Myocyte (in vitro differentiated cells): Measurements from ENCODE around the gene CFAP298. TPM values are rescaled to one million over a fixed set of nuclear protein-coding genes. Genes with fewer than 3 reads are reported as not detected.

ENCODE experiments used
- DNase-seq: peaks from one replicate; pipeline ENCODE4 v3.0.0-alpha.2; 2012; ENCODE audit warnings: low read depth
- total RNA-seq: library from RNA; depleted of rRNA; stranded (reverse); fragments of >200 nt; gene quantifications from 2 replicates; pipeline ENCODE4 v1.2.3, GENCODE V29; 2014

The CFAP298 gene
- total RNA-seq, 1 donor from 2014 or later, result 71.4 TPM

DNA sequence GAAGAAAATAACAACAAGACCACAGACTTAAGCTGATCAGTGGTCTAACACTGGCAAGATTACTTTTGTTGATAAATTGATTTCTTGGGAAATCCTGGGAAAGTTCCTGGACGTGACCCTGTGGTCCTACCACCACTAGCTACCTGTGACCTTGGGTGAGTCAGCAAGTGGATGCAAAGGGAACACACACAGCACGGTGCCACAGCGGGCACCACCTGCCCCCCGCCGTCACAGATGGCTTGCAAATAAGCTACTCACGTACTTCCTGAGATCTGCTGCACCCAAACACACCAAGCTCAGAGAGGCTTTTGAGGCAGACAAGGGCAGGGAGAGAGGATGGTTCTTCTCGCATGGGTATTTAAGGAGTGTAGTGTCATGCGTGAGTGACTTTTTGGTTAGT is 12.7 kb downstream of the CFAP298 start:
- no peak for DNase-seq

DNA sequence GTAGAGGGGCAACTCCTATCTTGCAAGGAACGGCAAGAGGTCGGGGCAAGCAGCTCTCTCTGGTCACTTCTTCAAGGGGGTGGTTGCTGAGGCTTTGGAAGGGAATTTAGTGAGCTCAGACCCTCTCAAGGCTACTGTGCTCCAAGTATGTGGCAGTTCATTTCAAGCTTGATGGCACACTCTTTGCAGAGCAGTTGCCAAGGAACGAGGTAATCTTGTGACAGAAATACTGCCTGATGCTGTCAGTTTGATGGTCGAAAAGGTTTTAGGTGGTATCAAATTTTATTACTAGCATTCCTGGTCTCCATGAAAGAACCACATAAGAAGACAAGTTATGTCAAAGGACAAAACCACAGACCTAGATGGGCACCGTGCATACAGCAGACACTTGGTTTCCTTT is 13.1 kb downstream of the CFAP298 start:
- DNase-seq, result peak; percentile 31

DNA sequence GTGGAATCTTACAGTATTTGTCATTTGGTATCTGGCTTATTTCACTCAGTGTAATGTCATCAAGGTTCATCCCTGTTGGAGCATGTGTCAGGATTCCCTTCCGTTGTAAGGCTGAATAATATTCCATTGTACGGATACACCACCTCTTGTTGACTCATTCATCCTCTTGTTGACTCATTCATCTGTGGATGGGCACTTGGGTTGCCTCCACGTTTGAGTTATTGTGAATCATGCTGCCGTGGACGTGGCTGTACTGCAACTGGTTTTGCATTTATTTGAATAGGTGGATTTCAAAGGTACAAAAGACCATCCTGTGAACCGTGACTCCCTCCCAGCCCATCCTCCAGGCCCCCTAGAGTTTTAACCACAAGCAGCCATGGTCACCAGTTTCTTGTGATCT is 15.0 kb downstream of the CFAP298 start:
- DNase-seq, result peak; percentile 30

DNA sequence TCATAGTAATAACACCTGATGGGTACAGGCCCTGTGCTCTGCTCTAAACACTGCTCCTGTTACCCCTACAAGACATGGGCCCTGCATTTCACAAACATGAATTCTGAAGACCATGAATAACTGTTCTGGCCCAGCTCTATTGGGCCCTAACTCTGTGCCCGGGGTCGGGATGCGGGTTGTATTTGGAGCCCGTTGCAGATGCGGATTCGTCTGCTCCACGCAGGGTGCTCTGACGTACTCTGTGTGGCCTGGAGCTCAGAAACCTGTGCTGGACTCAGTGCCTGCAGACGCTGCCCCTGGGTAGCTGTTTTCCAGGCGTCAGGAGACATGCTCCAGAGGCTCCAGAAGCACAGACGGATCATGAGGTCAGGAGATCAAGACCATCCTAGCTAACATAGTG is 16.7 kb downstream of the CFAP298 start:
- DNase-seq, result no peak

DNA sequence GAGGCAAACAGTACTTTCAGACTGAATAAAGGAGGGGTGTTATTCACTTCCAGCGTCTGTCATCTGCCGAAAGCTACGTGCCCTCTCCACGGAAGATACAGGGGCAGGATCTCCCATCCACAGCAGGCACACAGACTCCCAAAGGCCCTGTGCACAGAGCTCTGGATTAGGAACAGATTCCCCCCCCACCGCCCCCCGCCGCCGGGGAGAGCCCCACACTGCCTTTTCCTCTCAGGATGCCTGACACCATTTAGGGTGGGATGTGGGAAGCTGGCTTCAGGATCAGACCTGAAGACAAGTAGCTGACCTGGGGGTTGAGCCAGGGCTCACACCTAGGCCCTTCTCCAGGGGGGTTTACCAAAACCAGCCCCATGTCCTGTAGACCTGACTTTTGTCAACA is 18.5 kb downstream of the CFAP298 start:
- no peak for DNase-seq

DNA sequence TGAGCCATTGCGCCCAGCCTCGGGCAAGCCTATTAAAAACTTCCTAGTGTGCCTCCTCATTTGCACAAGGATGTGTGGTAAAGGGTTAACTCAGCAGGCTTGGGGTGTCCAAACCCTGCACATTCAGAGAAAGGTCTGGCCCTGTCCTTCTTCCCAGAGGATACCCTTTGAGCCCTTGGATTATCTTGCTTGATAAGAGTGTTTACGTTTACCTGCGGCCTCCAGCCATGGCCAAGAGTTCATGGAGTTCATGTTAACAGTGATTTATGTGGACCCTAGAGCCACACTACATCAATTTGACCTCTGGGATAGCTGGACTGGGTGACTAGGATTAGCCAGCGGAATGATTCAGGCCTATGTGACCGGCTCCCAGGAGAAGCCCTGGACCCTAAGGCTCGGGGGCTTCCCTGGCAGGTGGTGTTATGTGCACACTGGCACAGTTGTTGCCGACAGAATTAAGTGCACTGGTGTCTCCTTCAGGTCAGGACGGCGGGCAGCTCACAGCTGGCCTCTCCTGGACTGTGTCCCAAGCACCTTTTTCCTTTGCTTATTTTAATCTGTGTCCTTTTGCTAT is 19.2 kb downstream of the CFAP298 start:
- no peak for DNase-seq

DNA sequence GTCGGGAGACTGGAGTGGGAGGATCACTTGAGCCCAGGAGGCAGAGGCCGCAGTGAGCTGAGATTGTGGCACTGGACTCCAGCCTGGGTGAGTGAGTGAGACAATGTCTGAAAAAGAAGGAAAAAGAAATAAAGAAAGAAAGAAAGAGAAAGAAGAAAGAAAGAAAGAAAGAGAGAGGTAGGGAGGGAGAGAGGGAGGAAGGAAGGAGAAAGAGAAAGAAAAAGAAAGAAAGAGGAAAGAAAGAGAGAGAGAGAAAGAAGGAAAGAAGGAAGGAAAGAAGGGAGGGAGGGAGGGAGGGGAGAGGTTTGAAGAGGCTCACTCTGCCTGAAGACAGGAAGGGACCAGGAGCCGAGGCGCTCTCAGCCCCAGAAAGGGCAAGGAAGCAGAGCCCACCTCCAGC is 22.0 kb downstream of the CFAP298 start:
- DNase-seq, result no peak

DNA sequence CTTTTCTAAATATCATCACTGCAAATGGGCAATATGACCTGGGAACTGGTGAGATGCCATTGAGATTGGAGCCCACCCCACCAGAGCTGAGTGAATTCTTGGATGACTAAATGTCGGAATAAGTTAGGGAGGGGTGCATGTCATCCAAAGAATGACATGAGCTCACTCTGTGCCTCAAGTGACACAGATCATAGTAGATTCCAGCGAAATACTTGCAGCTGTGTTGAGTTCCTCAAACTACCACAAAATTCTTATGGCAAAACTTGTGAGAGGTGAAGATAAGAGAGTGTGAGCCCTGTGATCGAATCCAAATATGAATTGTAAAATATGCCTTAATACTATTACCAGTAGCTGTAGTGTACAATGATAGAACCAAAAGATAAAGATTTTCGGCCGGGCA is 24.5 kb downstream of the CFAP298 start:
- peak; percentile 40 for DNase-seq

DNA sequence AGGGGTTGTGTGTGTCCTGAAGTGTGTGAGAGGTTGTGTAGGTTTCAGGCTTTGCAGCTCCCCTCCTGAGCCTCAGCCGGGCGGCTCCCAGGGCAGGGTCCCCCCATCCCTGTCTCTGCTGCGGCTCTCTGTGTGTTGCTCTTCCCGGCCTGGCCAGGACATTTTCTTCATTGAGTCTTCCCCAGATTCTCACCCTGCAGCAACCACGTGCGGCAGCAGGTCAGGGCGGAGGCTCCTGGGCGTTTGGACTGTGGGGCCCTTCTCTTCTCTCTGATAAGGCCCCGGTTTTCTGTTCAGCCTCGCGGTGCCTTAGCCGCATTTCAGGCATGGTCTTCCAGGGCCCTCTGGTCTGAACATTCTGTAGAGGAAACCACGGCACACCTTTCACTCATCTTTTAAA is 25.1 kb downstream of the CFAP298 start:
- no peak for DNase-seq

DNA sequence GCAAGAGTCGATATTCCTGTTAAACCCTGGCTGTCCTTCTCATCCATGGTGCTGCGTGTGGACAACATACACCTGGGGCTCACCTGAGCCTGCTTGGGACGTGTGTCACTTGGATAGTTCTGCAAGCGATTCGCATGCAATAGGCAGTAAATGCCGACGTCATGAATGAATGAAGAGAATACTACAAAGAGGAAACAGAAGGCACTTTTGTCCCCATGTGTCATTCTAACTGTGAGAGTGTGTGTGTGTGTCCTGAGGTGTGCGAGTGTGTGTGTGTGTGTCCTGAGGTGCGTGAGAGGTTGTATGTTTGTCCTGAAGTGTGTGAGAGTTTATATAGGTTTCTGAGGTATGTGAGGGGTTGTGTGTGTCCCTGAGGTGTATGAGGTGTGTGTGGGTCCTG is 26.2 kb downstream of the CFAP298 start:
- DNase-seq, result no peak

DNA sequence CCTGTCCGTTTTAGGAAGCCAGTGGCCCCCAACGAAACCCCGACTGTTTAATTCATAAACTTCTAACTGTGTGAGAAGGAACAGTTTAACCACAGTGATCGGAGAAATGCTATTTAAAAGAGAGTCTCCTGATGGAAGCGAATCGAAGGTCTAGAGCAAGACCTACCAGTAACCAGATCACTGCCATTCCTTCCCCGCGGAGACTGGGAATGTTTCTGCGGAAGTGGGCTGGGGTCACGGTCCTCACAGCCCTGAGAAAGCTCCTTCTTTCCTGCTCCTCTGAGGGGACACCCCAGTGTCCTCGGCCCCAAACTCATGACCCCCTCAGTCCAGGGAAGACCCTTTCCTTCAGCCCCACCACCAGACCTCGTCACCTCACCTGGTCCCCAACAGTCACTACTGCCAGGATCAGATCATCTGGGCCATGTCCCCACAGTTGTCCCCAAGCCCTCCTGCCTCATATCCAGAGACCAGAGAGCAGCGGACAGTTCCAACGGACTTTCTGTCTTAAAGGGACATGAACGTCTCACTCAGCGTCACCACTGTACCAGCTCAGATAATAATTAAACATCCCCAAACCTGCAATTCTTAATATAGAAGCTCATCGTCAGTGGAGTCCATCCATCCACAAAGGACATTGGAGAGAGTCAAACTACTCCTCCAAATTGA is 27.0 kb downstream of the CFAP298 start, which contains the start of gene TCP10L:
Gene TCP10L (minus strand): TSS at position 482 of the 669 bp plus-strand sequence. CDS start 1,219 bp downstream, outside the sequence.
- no peak for DNase-seq

DNA sequence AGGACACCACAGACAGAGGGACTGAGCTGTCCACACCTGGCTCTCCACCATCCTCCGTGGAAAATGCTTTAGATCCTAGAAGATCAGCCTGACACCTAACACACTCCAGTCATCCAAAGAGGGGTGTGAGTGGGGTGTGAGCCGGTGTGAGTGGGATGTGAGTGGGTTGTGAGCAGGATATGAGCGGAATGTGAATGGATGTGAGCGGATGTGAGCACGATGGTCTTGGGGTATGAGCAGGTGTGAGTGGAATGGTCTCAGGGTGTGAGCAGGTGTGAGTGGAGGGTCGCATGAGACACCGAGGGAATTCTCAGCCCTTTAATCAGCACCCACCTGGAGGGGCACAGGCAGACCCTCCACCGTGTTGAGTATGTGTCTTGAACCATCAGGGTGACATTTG is 27.7 kb downstream of the CFAP298 start:
- DNase-seq, result no peak

DNA sequence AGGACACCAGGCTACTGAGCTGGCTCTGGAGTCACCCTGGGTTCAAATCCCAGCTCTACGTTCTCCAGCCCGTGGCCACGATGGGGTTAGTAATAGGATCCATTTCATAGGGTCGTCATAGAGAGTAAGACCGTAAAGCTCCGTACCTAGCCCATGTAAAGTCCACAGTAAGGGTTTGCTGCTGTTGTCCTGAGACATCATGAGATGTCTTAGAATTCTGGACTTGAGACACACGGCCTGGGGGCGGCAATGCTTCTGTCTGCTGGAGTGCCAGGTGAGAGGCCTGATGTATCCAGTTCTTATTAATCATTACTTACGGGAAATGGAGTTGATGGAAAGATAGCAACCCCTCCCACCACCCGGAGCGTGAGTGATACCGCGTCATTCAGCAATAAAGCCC is 30.4 kb downstream of the CFAP298 start:
- no peak for DNase-seq

DNA sequence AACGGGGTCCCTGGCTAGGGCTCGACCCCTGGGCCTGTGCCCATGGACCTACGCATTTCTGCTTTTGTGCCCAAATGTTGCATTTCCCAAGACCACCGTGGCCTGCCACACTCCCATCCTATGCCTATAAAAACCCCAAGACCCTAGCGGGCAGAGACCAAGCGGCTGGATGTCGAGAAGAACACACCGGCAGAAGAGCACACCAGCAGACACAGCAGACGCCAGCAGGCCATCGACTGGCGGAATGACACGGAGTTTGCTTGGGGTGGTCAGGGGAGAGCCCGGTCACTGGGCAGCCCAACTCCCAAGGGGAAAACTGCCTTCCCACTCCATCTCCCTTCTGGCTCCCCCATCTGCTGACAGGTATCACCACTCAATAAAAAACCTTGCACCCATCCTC is 31.2 kb downstream of the CFAP298 start:
- no peak for DNase-seq

DNA sequence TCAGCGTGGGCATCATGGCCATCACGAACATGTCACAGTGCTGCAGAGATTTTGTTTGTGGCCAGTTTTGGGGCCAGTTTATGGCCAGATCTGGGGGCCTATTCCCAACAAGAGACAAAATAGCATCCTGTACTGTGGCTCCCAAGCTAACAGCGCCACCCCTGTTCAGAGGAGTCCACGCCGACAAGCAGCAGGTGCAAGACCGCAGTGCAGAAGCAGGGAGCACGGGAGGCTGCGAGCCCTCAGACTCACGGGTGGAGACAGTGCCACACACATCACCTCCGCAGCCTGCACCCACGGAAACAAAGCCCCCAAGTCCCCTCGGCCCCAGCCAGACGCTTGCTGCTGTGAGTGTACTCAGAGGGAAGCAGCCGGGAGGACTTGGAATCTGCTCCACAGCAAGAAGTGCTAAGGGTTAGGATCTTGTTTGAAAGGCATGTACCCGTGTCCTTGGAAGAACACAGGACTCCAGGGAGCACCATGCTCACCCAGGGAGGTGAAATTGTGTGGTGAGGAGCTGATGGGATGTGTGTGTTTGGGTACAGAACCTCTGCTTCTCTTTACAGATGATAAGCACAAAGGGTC is 34.0 kb downstream of the CFAP298 start:
- DNase-seq, result peak; percentile 25

DNA sequence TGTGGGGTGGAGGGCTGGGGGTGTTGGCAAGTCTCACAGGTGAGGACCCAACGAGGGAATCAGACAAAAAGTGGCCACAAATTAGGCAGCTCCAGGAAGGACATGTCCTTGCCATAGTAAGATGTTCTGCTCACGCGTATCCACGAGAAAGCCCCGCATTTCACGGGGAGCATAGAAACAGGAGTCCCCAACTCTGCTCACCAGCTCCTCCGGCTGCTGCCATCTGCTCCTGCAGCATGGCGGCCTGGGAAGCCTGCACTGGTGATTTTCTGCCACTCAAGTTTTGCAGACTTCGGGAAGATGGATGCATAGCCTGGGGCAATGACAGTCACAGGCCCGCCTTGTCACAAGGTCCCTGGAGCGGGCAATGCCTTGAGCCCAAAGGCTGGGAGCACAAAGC is 36.2 kb downstream of the CFAP298 start:
- no peak for DNase-seq

DNA sequence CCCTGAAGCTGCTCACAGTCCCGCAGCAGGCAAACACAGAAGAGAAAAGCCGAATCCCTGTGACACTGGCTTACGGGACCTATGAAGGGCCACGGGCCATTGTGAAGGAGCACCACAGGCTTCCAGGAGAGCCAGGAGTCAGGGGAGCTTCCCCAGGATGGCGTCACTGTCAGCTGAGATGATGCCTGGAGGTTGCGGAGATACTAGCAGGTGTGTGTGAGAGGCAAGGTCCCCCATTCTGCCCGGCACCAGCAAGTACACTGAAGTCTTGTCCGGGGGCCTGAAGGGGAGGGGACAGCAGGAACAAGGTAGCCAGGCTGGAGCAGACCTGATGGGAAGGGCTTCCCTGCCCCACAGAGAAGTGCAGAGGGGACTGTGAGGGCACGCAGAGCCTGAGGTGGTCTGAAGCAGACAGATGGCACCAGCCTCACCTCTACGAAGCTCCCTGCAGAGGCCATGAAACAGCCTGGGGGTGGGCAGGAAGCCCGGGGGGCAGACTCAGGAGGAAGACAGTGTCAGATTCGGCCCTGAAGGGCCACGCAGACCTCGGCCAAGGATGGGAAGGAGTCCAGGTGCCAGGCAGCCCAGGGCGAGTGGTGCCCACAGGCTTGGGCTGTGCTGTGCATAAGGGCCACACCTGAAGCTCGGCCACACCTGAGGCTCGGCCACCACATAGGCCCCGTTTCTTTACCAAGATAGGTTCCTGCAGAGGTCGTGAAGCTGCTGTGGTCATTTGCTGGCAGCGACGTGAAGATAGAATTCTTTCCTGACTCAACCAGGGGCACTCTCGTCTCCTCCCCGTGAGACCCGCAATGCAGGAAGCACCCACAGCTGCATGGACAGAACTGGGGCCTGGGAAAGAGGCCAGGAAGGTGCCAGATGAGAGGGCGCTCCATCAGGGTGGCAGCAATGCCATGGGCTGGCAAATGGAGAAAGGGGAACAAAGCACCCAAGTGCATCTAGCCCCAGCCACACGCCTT is 36.9 kb downstream of the CFAP298 start:
- DNase-seq, result no peak

DNA sequence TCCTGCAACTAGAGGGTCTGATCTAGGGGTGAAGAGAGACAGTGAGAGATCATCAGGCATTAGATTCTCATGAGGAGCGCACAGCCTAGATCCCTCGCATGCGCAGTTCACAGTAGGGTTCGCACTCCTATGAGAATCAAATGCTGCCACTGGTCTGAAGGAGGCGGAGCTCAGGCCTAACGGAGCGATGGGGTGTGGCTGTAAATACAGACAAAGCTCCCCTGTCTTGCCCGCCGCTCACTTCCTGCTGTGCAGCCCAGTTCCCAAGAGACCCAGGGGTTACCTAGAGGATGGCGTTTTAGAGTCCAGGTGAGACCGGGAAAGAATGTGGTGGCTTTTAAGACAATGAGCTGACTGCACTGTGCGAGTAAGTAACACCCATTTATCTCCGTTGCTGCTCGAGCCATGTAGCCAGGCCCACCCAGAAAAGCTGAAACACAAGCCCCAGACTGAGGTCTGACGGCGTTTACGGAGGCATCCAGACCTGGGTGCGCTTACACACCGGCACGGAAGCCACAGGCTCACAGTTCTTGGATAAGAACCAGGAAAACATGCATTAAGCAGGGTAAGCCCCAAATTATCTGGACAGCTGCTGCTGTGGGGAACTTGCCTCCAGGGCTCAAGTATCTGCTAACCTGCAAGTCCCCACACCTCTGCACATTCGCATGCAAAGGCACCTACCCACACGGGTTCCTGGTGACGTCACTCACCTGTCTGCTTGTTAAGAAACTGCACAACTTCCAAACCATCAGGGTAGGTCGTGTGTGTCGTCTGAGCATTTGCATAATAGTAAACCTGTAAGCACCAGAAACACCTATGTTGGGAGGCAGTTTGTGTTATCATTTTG is 39.4 kb downstream of the CFAP298 start:
- no peak for DNase-seq

DNA sequence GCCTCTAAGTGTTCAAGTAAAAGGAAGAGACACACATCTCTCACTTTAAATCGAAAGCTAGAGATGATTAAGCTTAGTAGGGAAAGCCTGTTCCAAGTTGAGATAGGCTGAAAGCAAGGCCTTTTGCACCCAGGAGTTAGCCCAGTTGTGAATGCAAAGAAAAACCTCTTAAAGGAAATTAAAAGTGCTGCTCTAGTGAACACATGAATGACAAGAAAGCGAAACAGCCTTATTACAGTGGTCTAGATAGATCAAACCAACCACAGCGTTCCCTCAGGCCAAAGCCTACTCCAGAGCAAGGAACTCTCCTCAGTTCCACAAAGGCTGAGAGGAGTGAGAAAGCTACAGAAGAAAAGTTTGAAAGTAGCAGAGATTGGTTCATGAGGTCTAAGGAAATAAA is 41.7 kb downstream of the CFAP298 start:
- DNase-seq, result no peak
